Measurements from ENCODE around the gene MPZL1. TPM values are rescaled to one million over a fixed set of nuclear protein-coding genes. Genes with fewer than 3 reads are reported as not detected.

Gene MPZL1
- total RNA-seq, 1 donor from 2014 or later = 69.7 TPM

- H3K27ac ChIP-seq = no peak overlapping the region
- no peak overlapping the region for H3K4me3 ChIP-seq
- H3K4me1 ChIP-seq = no peaks in the 10 kb centered on the region
- no peak for TF ChIP-seq POLR2AphosphoS5 (IDR thresholded peaks at IDR 0.05; ENCODE audit: insufficient read depth in 1 of 2, low read depth in 1 of 2)
- no peak for TF ChIP-seq CTCF (IDR thresholded peaks at IDR 0.05)
- no peak for TF ChIP-seq POLR2A (IDR thresholded peaks at IDR 0.05)
- intact Hi-C loops (cut with DNase I) = no loop called here
- DNase-seq (ENCODE audit: extremely low spot score in 2 of 2) = no peak
- H3K9me3 ChIP-seq = no peaks in the 10 kb centered on the region
- no peaks in the 10 kb centered on the region for H3K36me3 ChIP-seq
- H3K27me3 ChIP-seq = no peaks in the 10 kb centered on the region
These were observed 14.6 kb upstream of the MPZL1 start for GRCh38 chr1:167706931-167707877.

- Histone ChIP-seq H3K9me3 (no peaks in the 10 kb centered on the region), H3K36me3 (no peaks in the 10 kb centered on the region), H3K27me3 (no peaks in the 10 kb centered on the region), H3K27ac (no peak overlapping the region), H3K4me1 (no peaks in the 10 kb centered on the region), H3K4me3 (no peak overlapping the region)
- TF ChIP-seq POLR2A (IDR thresholded peaks at IDR 0.05) (no peak), CTCF (IDR thresholded peaks at IDR 0.05) (no peak), POLR2AphosphoS5 (IDR thresholded peaks at IDR 0.05; ENCODE audit: insufficient read depth in 1 of 2, low read depth in 1 of 2) (no peak)
- DNase-seq (ENCODE audit: extremely low spot score in 2 of 2) = no peak
- intact Hi-C loops (cut with DNase I) = no loop called here
These were observed 13.8 kb upstream of the MPZL1 start for GRCh38 chr1:167707942-167708341.

GRCh38 chr1:167708940-167709389 is 12.8 kb upstream of the MPZL1 start:
- Histone ChIP-seq H3K27me3 (no peaks in the 10 kb centered on the region), H3K27ac (no peak overlapping the region), H3K4me3 (no peak overlapping the region), H3K36me3 (no peaks in the 10 kb centered on the region), H3K4me1 (peaks cover 5% of the 10 kb centered on the region), H3K9me3 (no peaks in the 10 kb centered on the region)
- TF ChIP-seq POLR2A (IDR thresholded peaks at IDR 0.05) = no peak
- no peak for TF ChIP-seq POLR2AphosphoS5 (IDR thresholded peaks at IDR 0.05; ENCODE audit: insufficient read depth in 1 of 2, low read depth in 1 of 2)
- no peak for TF ChIP-seq CTCF (IDR thresholded peaks at IDR 0.05)
- DNase-seq (ENCODE audit: extremely low spot score in 2 of 2) = no peak
- intact Hi-C loops (cut with DNase I) = no loop called here

GRCh38 chr1:167710836-167711235 is 10.9 kb upstream of the MPZL1 start:
- H3K4me1 ChIP-seq = peaks cover 8% of the 10 kb centered on the region
- H3K36me3 ChIP-seq = no peaks in the 10 kb centered on the region
- TF ChIP-seq POLR2AphosphoS5 (IDR thresholded peaks at IDR 0.05; ENCODE audit: insufficient read depth in 1 of 2, low read depth in 1 of 2) (no peak), POLR2A (IDR thresholded peaks at IDR 0.05) (no peak), CTCF (IDR thresholded peaks at IDR 0.05) (no peak)
- no peaks in the 10 kb centered on the region for H3K9me3 ChIP-seq
- no peak overlapping the region for H3K27ac ChIP-seq
- DNase-seq (ENCODE audit: extremely low spot score in 2 of 2) = no peak
- no peak overlapping the region for H3K4me3 ChIP-seq
- H3K27me3 ChIP-seq = no peaks in the 10 kb centered on the region
- intact Hi-C loops (cut with DNase I) = no loop called here

- Histone ChIP-seq H3K27ac (no peak overlapping the region), H3K36me3 (no peaks in the 10 kb centered on the region), H3K27me3 (no peaks in the 10 kb centered on the region), H3K9me3 (no peaks in the 10 kb centered on the region), H3K4me1 (peaks cover 11% of the 10 kb centered on the region), H3K4me3 (no peak overlapping the region)
- no peak for DNase-seq (ENCODE audit: extremely low spot score in 2 of 2)
- TF ChIP-seq POLR2AphosphoS5 (IDR thresholded peaks at IDR 0.05; ENCODE audit: insufficient read depth in 1 of 2, low read depth in 1 of 2) (no peak), CTCF (IDR thresholded peaks at IDR 0.05) (no peak), POLR2A (IDR thresholded peaks at IDR 0.05) (no peak)
- intact Hi-C loops (cut with DNase I) = no loop called here
These were observed 10.0 kb upstream of the MPZL1 start for GRCh38 chr1:167711797-167712196.

Data from vagina (tissue), 2 donors.